HG02870 (cell line): ENCODE results near the gene RACGAP1.

ENCODE experiments used
- ATAC-seq: cut with Tn5 transposase; IDR thresholded peaks from one replicate; pipeline ENCODE4 v1.9.1; 2021; ENCODE audit warnings: mild to moderate bottlenecking, moderate library complexity; ENCODE audit not compliant: unreplicated experiment

Gene RACGAP1

DNA sequence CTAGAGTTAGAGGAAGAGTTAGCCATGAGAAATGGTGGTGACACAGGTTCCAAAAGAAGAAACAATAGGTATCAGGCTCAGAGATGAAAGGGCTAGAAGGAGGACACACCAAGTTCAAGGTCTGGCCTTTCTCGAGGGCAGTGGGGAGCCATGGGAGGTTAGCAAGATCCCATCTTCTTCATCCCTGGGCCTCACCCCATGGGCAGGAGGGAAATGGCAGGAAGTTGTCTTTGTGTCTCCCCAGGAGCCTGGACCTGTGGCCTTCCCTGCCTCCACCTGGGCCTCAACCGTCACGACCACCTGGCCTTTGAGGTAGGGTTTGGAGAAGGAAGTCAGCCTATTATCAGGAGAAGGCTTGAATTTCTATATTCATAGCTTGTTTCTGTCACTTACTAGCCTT lies 80.6 kb downstream of the RACGAP1 start:
- no peak for ATAC-seq

- no peak for ATAC-seq
Observed at GRCh38 chr12:49944046-49944445, 81.2 kb downstream of the RACGAP1 start.

- ATAC-seq: no peak
Observed at GRCh38 chr12:49943625-49943960, 81.7 kb downstream of the RACGAP1 start.

GRCh38 chr12:49942921-49943624 lies 82.2 kb downstream of the RACGAP1 start:
- no peak for ATAC-seq

GRCh38 chr12:49942512-49942893 lies 82.8 kb downstream of the RACGAP1 start:
- ATAC-seq: no peak

DNA sequence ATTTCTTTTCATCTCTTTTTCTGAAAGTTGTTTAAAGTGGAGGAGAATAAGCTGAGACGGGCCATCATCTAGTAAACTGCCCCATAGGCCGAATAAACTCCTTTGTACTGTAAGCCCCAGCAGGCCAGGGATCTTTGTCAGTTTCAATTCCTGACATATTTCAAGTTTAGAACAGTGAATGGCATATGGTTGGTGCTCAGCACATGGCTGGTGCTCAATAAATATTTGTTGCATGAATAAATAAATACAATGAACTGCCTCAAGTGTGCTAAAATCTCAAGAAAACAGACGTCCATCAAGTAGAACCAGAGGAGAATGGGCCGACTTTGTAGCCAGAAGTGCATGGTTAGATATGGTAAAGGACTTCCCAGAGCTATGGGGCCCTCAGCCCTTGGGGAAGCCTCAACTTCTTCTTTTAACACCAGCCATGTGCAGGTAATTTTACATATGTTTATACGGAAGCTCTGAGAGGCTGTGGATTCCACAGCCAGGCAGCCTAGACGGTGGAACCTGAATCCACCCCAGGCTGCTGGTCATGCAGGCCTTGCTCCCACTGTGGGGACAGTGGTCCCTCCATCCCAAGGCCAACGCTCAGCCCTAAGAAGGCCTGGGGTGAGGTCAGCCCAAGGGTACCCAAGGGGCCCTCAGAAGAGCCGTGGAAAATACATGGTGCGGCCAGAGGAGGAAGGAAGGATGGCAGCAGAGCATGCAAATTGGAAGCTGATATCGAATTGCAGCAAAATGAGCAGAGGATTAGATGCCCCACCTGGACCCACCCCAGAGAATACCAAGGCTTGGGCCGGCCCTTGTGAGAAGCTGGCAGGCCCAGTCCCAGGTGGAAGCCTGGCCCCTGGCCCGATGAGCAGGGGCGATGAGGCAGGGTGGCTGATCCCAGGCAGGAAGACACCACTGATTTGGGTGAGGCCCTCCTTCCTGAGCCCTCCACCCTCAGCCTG lies 83.5 kb downstream of the RACGAP1 start:
- no peak for ATAC-seq

DNA sequence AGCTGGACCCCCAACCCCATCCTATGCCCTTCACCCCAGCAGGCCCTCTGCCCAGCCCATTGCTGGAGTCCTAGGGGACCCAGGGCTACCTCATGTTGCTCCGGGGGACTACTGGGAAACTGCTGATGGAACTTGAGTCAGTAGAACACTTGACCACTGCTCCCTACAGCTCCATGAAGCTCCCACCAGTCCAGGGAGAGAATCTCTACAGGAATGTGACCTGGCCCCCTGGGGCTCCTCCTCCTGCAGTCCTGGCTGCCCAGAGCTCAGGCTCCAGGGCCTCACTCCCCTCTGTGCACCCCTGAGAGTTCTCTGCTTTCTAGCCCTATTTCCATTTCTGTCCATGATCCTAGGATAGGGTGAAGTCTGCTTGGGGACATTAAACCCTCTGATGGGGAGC lies 85.6 kb downstream of the RACGAP1 start:
- no peak for ATAC-seq

- no peak for ATAC-seq
Observed at GRCh38 chr12:49939307-49939706, 86.0 kb downstream of the RACGAP1 start.
